ENCODE data around the gene ARHGAP24. TPM values are rescaled to one million over a fixed set of nuclear protein-coding genes. Genes with fewer than 3 reads are reported as not detected.

The ARHGAP24 gene
- total and polyA plus RNA-seq, 9 donors: 6.6 to 16.7 (median 10.0) TPM

GRCh38 chr4:85455942-85456341, 19.0 kb upstream of the ARHGAP24 start:
- TF ChIP-seq POLR2A (IDR thresholded peaks at IDR 0.05): no peak
- TF ChIP-seq EP300 (IDR thresholded peaks at IDR 0.05): no peak
- no peak for TF ChIP-seq CTCF (IDR thresholded peaks at IDR 0.05)
- Histone ChIP-seq H3K27ac (no peak overlapping the region), H3K27me3 (no peaks in the 10 kb centered on the region), H3K36me3 (no peaks in the 10 kb centered on the region), H3K4me1 (ENCODE audit: insufficient read depth) (no peaks in the 10 kb centered on the region), H3K9me3 (peaks cover 0 to 8% of the 10 kb centered on the region in 2 donors), H3K4me3 (no peak overlapping the region)
- DNase-seq: no peak
- intact Hi-C loops (cut with DNase I): no loop called here

GRCh38 chr4:85457752-85458467, 17.0 kb upstream of the ARHGAP24 start:
- H3K27ac ChIP-seq: no peak overlapping the region
- TF ChIP-seq POLR2A (IDR thresholded peaks at IDR 0.05) (no peak), CTCF (IDR thresholded peaks at IDR 0.05) (no peak)
- 65 to 67% (median 66%) methylated on average over 5 of the region's 5 CpGs for WGBS, 3 donors

GRCh38 chr4:85459736-85460135, 15.2 kb upstream of the ARHGAP24 start:
- no peak overlapping the region for H3K4me3 ChIP-seq
- no peak overlapping the region for H3K27ac ChIP-seq
- 69 to 84% (median 76%) methylated on average over 1 of the region's 1 CpG for WGBS, 3 donors
- no peak for DNase-seq
- H3K9me3 ChIP-seq: peaks cover 0 to 8% of the 10 kb centered on the region in 2 donors
- TF ChIP-seq CTCF (IDR thresholded peaks at IDR 0.05): no peak
- no peak for TF ChIP-seq EP300 (IDR thresholded peaks at IDR 0.05)
- no peaks in the 10 kb centered on the region for H3K4me1 ChIP-seq (ENCODE audit: insufficient read depth)
- H3K36me3 ChIP-seq: no peaks in the 10 kb centered on the region
- intact Hi-C loops (cut with DNase I): no loop called here
- H3K27me3 ChIP-seq: no peaks in the 10 kb centered on the region

More at GRCh38 chr4:85457752-85458467, 17.0 kb upstream of the ARHGAP24 start:
- no peaks in the 10 kb centered on the region for H3K4me1 ChIP-seq (ENCODE audit: insufficient read depth)
- H3K36me3 ChIP-seq: no peaks in the 10 kb centered on the region
- no peaks in the 10 kb centered on the region for H3K27me3 ChIP-seq
- no peak for DNase-seq
- intact Hi-C loops (cut with DNase I): no loop called here
- peaks cover 0 to 8% of the 10 kb centered on the region in 2 donors for H3K9me3 ChIP-seq
- no peak overlapping the region for H3K4me3 ChIP-seq

- no peaks in the 10 kb centered on the region for H3K4me1 ChIP-seq (ENCODE audit: insufficient read depth)
- H3K27me3 ChIP-seq: no peaks in the 10 kb centered on the region
- no peak for DNase-seq
- peak overlapping the region in 1 of 2 donors; percentile 50 for H3K27ac ChIP-seq
- H3K9me3 ChIP-seq: no peaks in the 10 kb centered on the region
- WGBS, 3 donors: 43 to 51% (median 49%) methylated on average over 4 of the region's 4 CpGs
- TF ChIP-seq CTCF (IDR thresholded peaks at IDR 0.05) (no peak), POLR2A (IDR thresholded peaks at IDR 0.05) (no peak), EP300 (IDR thresholded peaks at IDR 0.05) (no peak)
- H3K4me3 ChIP-seq: peak overlapping the region; percentile 56
- H3K36me3 ChIP-seq: no peaks in the 10 kb centered on the region
- intact Hi-C loops (cut with DNase I): no loop called here
These were observed 594 bp upstream of the ARHGAP24 start for GRCh38 chr4:85474356-85474755.

Measured in ovary (tissue), 9 donors.